Keratinocyte (primary cell): ENCODE results near the gene ANKZF1. TPM values are rescaled to one million over a fixed set of nuclear protein-coding genes. Genes with fewer than 3 reads are reported as not detected.

Experiments
- DNase-seq: peaks from one replicate; pipeline ENCODE4 v3.0.0-alpha.2; 2011; ENCODE audit warnings: low read depth, missing footprints, low spot score
- FAIRE-seq: peaks from 2 replicates; lab custom pipeline; 2011; peaks lifted over from hg19 to GRCh38; lab: Jason Lieb, UNC
- H2AFZ ChIP-seq: 2 replicates; pipeline ENCODE4 v1.6.0; 2012; ENCODE audit warnings: low read length, control low read depth, inconsistent platforms; ENCODE audit not compliant: control insufficient read depth
- H3K27ac ChIP-seq: 2 replicates; pipeline ENCODE4 v1.5.1; 2011; ENCODE audit warnings: low read length; ENCODE audit not compliant: control insufficient read depth, insufficient read depth
- H3K27me3 ChIP-seq: 3 replicates; pipeline ENCODE4 v1.6.0; 2011; ENCODE audit warnings: low read length; ENCODE audit not compliant: control insufficient read depth, insufficient read depth; ENCODE audit errors: extremely low read depth
- H3K36me3 ChIP-seq, 2 experiments: 2 replicates in 1 of 2; 3 replicates in 1 of 2; pipeline ENCODE4 v1.5.1; 2011; ENCODE audit warnings: low read length in 2 of 2, mild to moderate bottlenecking in 1 of 2; ENCODE audit not compliant: control insufficient read depth in 2 of 2, insufficient read depth in 2 of 2; ENCODE audit errors: extremely low read depth in 1 of 2
- H3K4me1 ChIP-seq: 3 replicates; pipeline ENCODE4 v1.5.1; 2011; ENCODE audit warnings: low read length; ENCODE audit not compliant: control insufficient read depth, insufficient read depth; ENCODE audit errors: extremely low read depth
- H3K4me2 ChIP-seq: 3 replicates; pipeline ENCODE4 v1.6.0; 2011; ENCODE audit warnings: low read depth, low read length; ENCODE audit not compliant: control insufficient read depth, insufficient read depth; ENCODE audit errors: extremely low read depth
- H3K4me3 ChIP-seq, 3 experiments: fragments of 200-600 bp in 1 of 3; sonication (generic) in 1 of 3; 2 replicates in 2 of 3; 3 replicates in 1 of 3; pipeline ENCODE4 v1.5.1; 2011 to 2016; ENCODE audit warnings: low read length in 3 of 3, mild to moderate bottlenecking in 3 of 3, control low read depth in 2 of 3, inconsistent platforms in 1 of 3, low read depth in 1 of 3, mixed read lengths in 1 of 3, mixed run types in 1 of 3, moderate library complexity in 1 of 3; ENCODE audit not compliant: control insufficient read depth in 2 of 3, insufficient read depth in 2 of 3; ENCODE audit errors: extremely low read depth in 1 of 3
- H3K79me2 ChIP-seq: 2 replicates; pipeline ENCODE4 v1.6.0; 2012; ENCODE audit warnings: low read length; ENCODE audit not compliant: control insufficient read depth, insufficient read depth
- H3K9ac ChIP-seq: 3 replicates; pipeline ENCODE4 v1.6.0; 2011; ENCODE audit warnings: low read length; ENCODE audit not compliant: control insufficient read depth, insufficient read depth; ENCODE audit errors: extremely low read depth
- H3K9me1 ChIP-seq: 3 replicates; pipeline ENCODE4 v1.6.0; 2011; ENCODE audit warnings: low read length; ENCODE audit not compliant: control insufficient read depth, insufficient read depth; ENCODE audit errors: extremely low read depth
- H3K9me3 ChIP-seq: 2 replicates; pipeline ENCODE4 v1.5.1; 2012; ENCODE audit warnings: low read depth, low read length; ENCODE audit not compliant: control insufficient read depth
- H4K20me1 ChIP-seq: 3 replicates; pipeline ENCODE4 v1.6.0; 2011; ENCODE audit warnings: low read length; ENCODE audit not compliant: control insufficient read depth, insufficient read depth; ENCODE audit errors: extremely low read depth
- CTCF ChIP-seq, 3 experiments: IDR thresholded peaks in 1 of 3; conservative IDR thresholded peaks in 1 of 3; optimal IDR thresholded peaks in 1 of 3; 2 replicates in 2 of 3; 3 replicates in 1 of 3; pipeline versions ENCODE3 to v1.5.1; 2011; ENCODE audit warnings: low read length in 3 of 3, mild to moderate bottlenecking in 3 of 3, moderate library complexity in 2 of 3, control low read depth in 1 of 3, inconsistent platforms in 1 of 3; ENCODE audit not compliant: insufficient read depth in 2 of 3; ENCODE audit errors: extremely low read depth in 1 of 3
- EZH2 ChIP-seq: IDR thresholded peaks from one replicate; pipeline ENCODE4 v1.6.1; 2012; ENCODE audit warnings: inconsistent platforms, mild to moderate bottlenecking, low read length, moderate library complexity
- dilution Hi-C: fragments of 300-500 bp; cut with MboI; formaldehyde crosslinking; loops from one replicate; pipeline ENCODE4 v1.7.0; 2020; ENCODE audit warnings: low sequenced_read_pairs; ENCODE audit not compliant: extremely low pct_ligation_motif_present
- polyA plus RNA-seq, 5 experiments: library from polyadenylated mRNA; depleted of rRNA in 3 of 5; stranded (reverse) in 3 of 5; stranded (forward) in 1 of 5; unstranded in 1 of 5; fragments of >200 nt; gene quantifications; 1 replicate in 1 of 5; 2 replicates in 3 of 5; 3 replicates in 1 of 5; pipeline versions ENCODE4 v1.2.1 to v1.2.3, GENCODE V29; 2011 to 2012; ENCODE audit warnings: missing spikeins in 2 of 5, low read depth in 1 of 5, low replicate concordance in 1 of 5

ANKZF1 gene
- polyA plus RNA-seq, 1 donor (not counting 4 experiments of a cell fraction or from before 2014, with no cell fraction given): 35.1 TPM

GRCh38 chr2:219272995-219273394, 43.4 kb downstream of the ANKZF1 start:
- peaks cover 48% of the 10 kb centered on the region for H3K4me1 ChIP-seq
- DNase-seq: no peak

GRCh38 chr2:219273937-219274336, 44.3 kb downstream of the ANKZF1 start:
- H3K36me3 ChIP-seq: no peaks in the 10 kb centered on the region
- peak overlapping the region; percentile 4 to 65 (median 64) for H3K4me3 ChIP-seq
- no peak for TF ChIP-seq CTCF (optimal IDR thresholded peaks at IDR 0.05 in 1 of 3, IDR thresholded peaks at IDR 0.05 in 1 of 3, conservative IDR thresholded peaks at IDR 0.05 in 1 of 3; ENCODE audit: extremely low read depth in 1 of 3, insufficient read depth in 2 of 3, low read length in 3 of 3)
- no peak for TF ChIP-seq EZH2
- peak; percentile 93 for FAIRE-seq
- peaks cover 57% of the 10 kb centered on the region for H3K4me1 ChIP-seq
- DNase-seq: peak; percentile 96
- H2AFZ ChIP-seq: peak overlapping the region; percentile 50
- dilution Hi-C loops: no loop called here
- H3K79me2 ChIP-seq: no peaks in the 10 kb centered on the region
- H3K9ac ChIP-seq: peak overlapping the region; percentile 96
- peak overlapping the region; percentile 100 for H3K27ac ChIP-seq
- H3K9me1 ChIP-seq: no peaks in the 10 kb centered on the region
- H3K4me2 ChIP-seq: peak overlapping the region; percentile 88
- H3K9me3 ChIP-seq: no peaks in the 10 kb centered on the region
- H4K20me1 ChIP-seq: no peaks in the 10 kb centered on the region
- H3K27me3 ChIP-seq: no peaks in the 10 kb centered on the region

More at GRCh38 chr2:219272995-219273394, 43.4 kb downstream of the ANKZF1 start:
- dilution Hi-C loops: no loop called here
- Histone ChIP-seq H3K9me3 (no peaks in the 10 kb centered on the region), H3K4me3 (no peak overlapping the region), H3K4me2 (no peak overlapping the region), H3K27ac (peak overlapping the region; percentile 100), H3K79me2 (no peaks in the 10 kb centered on the region), H3K27me3 (no peaks in the 10 kb centered on the region), H2AFZ (no peak overlapping the region), H4K20me1 (no peaks in the 10 kb centered on the region), H3K9ac (no peak overlapping the region), H3K36me3 (no peaks in the 10 kb centered on the region), H3K9me1 (no peaks in the 10 kb centered on the region)
- FAIRE-seq: no peak
- TF ChIP-seq EZH2 (no peak), CTCF (optimal IDR thresholded peaks at IDR 0.05 in 1 of 3, IDR thresholded peaks at IDR 0.05 in 1 of 3, conservative IDR thresholded peaks at IDR 0.05 in 1 of 3; ENCODE audit: extremely low read depth in 1 of 3, insufficient read depth in 2 of 3, low read length in 3 of 3) (no peak)
